Loucy (cell line): ENCODE measurements around the gene ARID1B.

ENCODE experiments used
- H2AFZ ChIP-seq: fragments of 200-600 bp; sonication (generic); 2 replicates; pipeline ENCODE4 v1.6.0; 2016; ENCODE audit warnings: antibody characterized with exemption, mild to moderate bottlenecking, low read length, moderate library complexity
- H3F3A ChIP-seq: fragments of 200-600 bp; 2 replicates; pipeline ENCODE4 v1.6.0; 2016; ENCODE audit warnings: antibody characterized with exemption, low read depth, mild to moderate bottlenecking
- H3K27me3 ChIP-seq: fragments of 200-600 bp; sonication (generic); 2 replicates; pipeline ENCODE4 v1.6.1; 2014; ENCODE audit warnings: low read length, mild to moderate bottlenecking; ENCODE audit not compliant: insufficient read depth, poor library complexity, severe bottlenecking
- H3K36me3 ChIP-seq: fragments of 200-600 bp; sonication (generic); 2 replicates; pipeline ENCODE4 v1.6.1; 2016; ENCODE audit warnings: low read length; ENCODE audit not compliant: insufficient read depth
- H3K4me1 ChIP-seq: fragments of 200-600 bp; sonication (generic); 2 replicates; pipeline ENCODE4 v1.5.1; 2014; ENCODE audit warnings: low read length, mild to moderate bottlenecking; ENCODE audit not compliant: insufficient read depth, poor library complexity, severe bottlenecking
- H3K4me2 ChIP-seq: fragments of 200-600 bp; sonication (generic); 2 replicates; pipeline ENCODE4 v1.6.0; 2014; ENCODE audit warnings: antibody characterized with exemption, low read length, low read depth, mild to moderate bottlenecking; ENCODE audit not compliant: poor library complexity, severe bottlenecking
- H3K4me3 ChIP-seq: fragments of 200-600 bp; sonication (generic); 2 replicates; pipeline ENCODE4 v1.5.1; 2014; ENCODE audit warnings: low read length, mild to moderate bottlenecking, mixed read lengths; ENCODE audit not compliant: poor library complexity, severe bottlenecking
- H3K79me2 ChIP-seq: fragments of 200-600 bp; sonication (generic); 2 replicates; pipeline ENCODE4 v1.6.1; 2014; ENCODE audit warnings: low read length; ENCODE audit not compliant: insufficient read depth
- H3K9ac ChIP-seq: fragments of 200-600 bp; sonication (generic); 2 replicates; pipeline ENCODE4 v1.6.0; 2014; ENCODE audit warnings: mild to moderate bottlenecking, low read depth, low read length, moderate library complexity; ENCODE audit not compliant: poor library complexity, severe bottlenecking
- H3K9me2 ChIP-seq: fragments of 200-600 bp; sonication (generic); replicated peaks from 2 replicates; pipeline ENCODE4 v1.6.1; 2016; ENCODE audit warnings: low read depth, low read length, mixed read lengths
- H3K9me3 ChIP-seq: fragments of 200-600 bp; sonication (generic); 2 replicates; pipeline ENCODE4 v1.6.1; 2014; ENCODE audit warnings: mild to moderate bottlenecking, antibody characterized with exemption, low read length, low read depth; ENCODE audit not compliant: insufficient read depth
- H4K20me1 ChIP-seq: fragments of 200-600 bp; sonication (generic); 2 replicates; pipeline ENCODE4 v1.6.0; 2014; ENCODE audit warnings: antibody characterized with exemption, low read length, mild to moderate bottlenecking; ENCODE audit not compliant: insufficient read depth, poor library complexity, severe bottlenecking
- CTCF ChIP-seq: fragments of 200-600 bp; sonication (generic); conservative IDR thresholded peaks from 2 replicates; pipeline ENCODE4 v1.5.1; 2014; ENCODE audit warnings: mild to moderate bottlenecking, antibody characterized with exemption, low read length
- EZH2phosphoT487 ChIP-seq: fragments of 200-600 bp; IDR thresholded peaks from 2 replicates; pipeline ENCODE4 v1.6.1; 2018; ENCODE audit warnings: antibody characterized with exemption, mild to moderate bottlenecking, moderate library complexity, borderline replicate concordance

The ARID1B gene

GRCh38 chr6:157226761-157227160, 449.6 kb downstream of the ARID1B start:
- Histone ChIP-seq H3K9ac (no peak overlapping the region), H3K9me3 (no peaks in the 10 kb centered on the region), H3K79me2 (no peaks in the 10 kb centered on the region), H3K9me2 (no peaks in the 10 kb centered on the region), H3K27me3 (no peaks in the 10 kb centered on the region), H3K4me3 (no peak overlapping the region), H3K36me3 (no peaks in the 10 kb centered on the region), H3K4me1 (peaks cover 19% of the 10 kb centered on the region), H2AFZ (no peak overlapping the region), H4K20me1 (no peaks in the 10 kb centered on the region), H3F3A (no peaks in the 10 kb centered on the region), H3K4me2 (no peak overlapping the region)
- TF ChIP-seq EZH2phosphoT487: no peak
- TF ChIP-seq CTCF: no peak

GRCh38 chr6:157227202-157228166, 450.3 kb downstream of the ARID1B start:
- H3K27me3 ChIP-seq: no peaks in the 10 kb centered on the region
- no peaks in the 10 kb centered on the region for H3F3A ChIP-seq
- no peaks in the 10 kb centered on the region for H3K36me3 ChIP-seq
- TF ChIP-seq EZH2phosphoT487 (no peak), CTCF (peak; percentile 51)
- H2AFZ ChIP-seq: no peak overlapping the region
- H3K4me1 ChIP-seq: peaks cover 11% of the 10 kb centered on the region
- H4K20me1 ChIP-seq: no peaks in the 10 kb centered on the region
- no peaks in the 10 kb centered on the region for H3K79me2 ChIP-seq
- H3K4me2 ChIP-seq: no peak overlapping the region
- no peaks in the 10 kb centered on the region for H3K9me3 ChIP-seq
- H3K4me3 ChIP-seq: no peak overlapping the region
- H3K9ac ChIP-seq: no peak overlapping the region
- no peaks in the 10 kb centered on the region for H3K9me2 ChIP-seq

GRCh38 chr6:157228426-157229131, 451.4 kb downstream of the ARID1B start:
- Histone ChIP-seq H3K9me2 (no peaks in the 10 kb centered on the region), H3K36me3 (no peaks in the 10 kb centered on the region), H3K9me3 (no peaks in the 10 kb centered on the region), H3K9ac (no peak overlapping the region), H3K79me2 (no peaks in the 10 kb centered on the region), H4K20me1 (no peaks in the 10 kb centered on the region), H3K27me3 (no peaks in the 10 kb centered on the region), H3F3A (no peaks in the 10 kb centered on the region), H3K4me1 (peaks cover under 1% of the 10 kb centered on the region), H2AFZ (no peak overlapping the region), H3K4me3 (no peak overlapping the region), H3K4me2 (no peak overlapping the region)
- no peak for TF ChIP-seq CTCF
- TF ChIP-seq EZH2phosphoT487: no peak
